WTC11 (cell line): ENCODE data around the gene IRF2BP2. TPM values are rescaled to one million over a fixed set of nuclear protein-coding genes. Genes with fewer than 3 reads are reported as not detected.

Source experiments
- ATAC-seq: fragments of 200-7000 bp; cut with Tn5 transposase; 2 replicates; pipeline ENCODE4 v1.10.0; 2021; ENCODE audit warnings: mild to moderate bottlenecking, moderate library complexity
- CTCF ChIA-PET: fragments of 300-600 bp; sonication (Branson Sonifier 250); formaldehyde crosslinking; loops from one replicate; lab custom pipeline; 2021; ENCODE audit warnings: antibody characterized with exemption; lab: Charles Lee
- POLR2A ChIA-PET: fragments of 350-600 bp; sonication (Branson Sonifier 250); formaldehyde crosslinking; loops from one replicate; lab custom pipeline; 2021; ENCODE audit warnings: antibody characterized with exemption; lab: Charles Lee
- DNase-seq: peaks from one replicate; pipeline ENCODE4 v3.0.0; 2021; ENCODE audit warnings: low spot score
- H3K27ac Mint-ChIP-seq: 2 replicates; pipeline ENCODE4 v1.8.0; 2021; ENCODE audit warnings: mixed read lengths
- H3K27me3 Mint-ChIP-seq: 2 replicates; pipeline ENCODE4 v1.8.0; 2021; ENCODE audit warnings: low read depth, mild to moderate bottlenecking, moderate library complexity, mixed read lengths
- H3K36me3 Mint-ChIP-seq: 2 replicates; pipeline ENCODE4 v1.8.0; 2021; ENCODE audit warnings: mixed read lengths
- H3K4me1 Mint-ChIP-seq: 2 replicates; pipeline ENCODE4 v1.8.0; 2022; ENCODE audit warnings: mixed read lengths
- H3K4me3 Mint-ChIP-seq: 2 replicates; pipeline ENCODE4 v1.8.0; 2021; ENCODE audit warnings: mild to moderate bottlenecking, moderate library complexity, mixed read lengths
- H3K9me3 Mint-ChIP-seq: 2 replicates; pipeline ENCODE4 v1.8.0; 2021; ENCODE audit warnings: mixed read lengths
- JAZF1 ChIP-seq: fragments of 250-450 bp; sonication (Bioruptor Pico); IDR thresholded peaks from 2 replicates; pipeline ENCODE4 v1.9.0; 2021; ENCODE audit warnings: moderate library complexity, mild to moderate bottlenecking, inconsistent platforms
- NFE2L1 ChIP-seq: sonication (generic); formaldehyde crosslinking; IDR thresholded peaks from 2 replicates; pipeline ENCODE4 v1.8.1; 2023; ENCODE audit warnings: missing genetic modification reagents
- NR2C2 ChIP-seq: sonication (generic); formaldehyde crosslinking; IDR thresholded peaks from 2 replicates; pipeline ENCODE4 v1.8.0; 2022; ENCODE audit warnings: mild to moderate bottlenecking, missing genetic modification reagents
- PRRX2 ChIP-seq: fragments of 250-450 bp; sonication (Bioruptor Pico); IDR thresholded peaks from 2 replicates; pipeline ENCODE4 v1.8.0; 2021; ENCODE audit warnings: mild to moderate bottlenecking
- RORB ChIP-seq: fragments of 250-450 bp; sonication (Bioruptor Pico); IDR thresholded peaks from 2 replicates; pipeline ENCODE4 v1.9.0; 2021; ENCODE audit warnings: mild to moderate bottlenecking
- SMAD3 ChIP-seq: sonication (generic); formaldehyde crosslinking; IDR thresholded peaks from 2 replicates; pipeline ENCODE4 v1.8.0; 2022; ENCODE audit warnings: missing genetic modification reagents, mild to moderate bottlenecking, borderline replicate concordance
- TEAD1 ChIP-seq: sonication (generic); formaldehyde crosslinking; IDR thresholded peaks from 2 replicates; pipeline ENCODE4 v1.8.0; 2022; ENCODE audit warnings: mild to moderate bottlenecking, missing genetic modification reagents
- ZNF396 ChIP-seq: fragments of 250-450 bp; sonication (Bioruptor Pico); IDR thresholded peaks from 2 replicates; pipeline ENCODE4 v1.8.0; 2021; ENCODE audit warnings: mild to moderate bottlenecking, moderate library complexity, borderline replicate concordance
- total RNA-seq: library from RNA; stranded (reverse); gene quantifications from 3 replicates; pipeline ENCODE4 v1.2.3, GENCODE V29; 2021
- TF ChIP-seq, protein P1 (sequence below): sonication (generic); formaldehyde crosslinking; IDR thresholded peaks from 2 replicates; pipeline ENCODE4 v1.8.1; 2022; ENCODE audit warnings: low read depth, mild to moderate bottlenecking, moderate library complexity, missing genetic modification reagents, borderline replicate concordance
- TF ChIP-seq, protein P2 (sequence below): sonication (generic); formaldehyde crosslinking; IDR thresholded peaks from 2 replicates; pipeline ENCODE4 v1.8.1; 2023; ENCODE audit warnings: mild to moderate bottlenecking, missing genetic modification reagents, borderline replicate concordance
- TF ChIP-seq, protein P3 (sequence below): sonication (generic); formaldehyde crosslinking; IDR thresholded peaks from 2 replicates; pipeline ENCODE4 v1.8.0; 2023; ENCODE audit warnings: mild to moderate bottlenecking, missing genetic modification reagents
- TF ChIP-seq, protein P4 (sequence below): sonication (generic); formaldehyde crosslinking; IDR thresholded peaks from 2 replicates; pipeline ENCODE4 v1.8.0; 2022; ENCODE audit warnings: mild to moderate bottlenecking, missing genetic modification reagents
- TF ChIP-seq, protein P5 (sequence below): sonication (generic); formaldehyde crosslinking; IDR thresholded peaks from 2 replicates; pipeline ENCODE4 v1.8.1; 2023; ENCODE audit warnings: mild to moderate bottlenecking, missing genetic modification reagents, moderate library complexity
- TF ChIP-seq, protein P6 (sequence below): fragments of 250-450 bp; sonication (Bioruptor Pico); IDR thresholded peaks from 2 replicates; pipeline ENCODE4 v2.1.2; 2022; ENCODE audit warnings: mild to moderate bottlenecking, moderate library complexity
- TF ChIP-seq, protein P7 (sequence below): sonication (generic); formaldehyde crosslinking; IDR thresholded peaks from 2 replicates; pipeline ENCODE4 v1.8.1; 2022; ENCODE audit warnings: missing genetic modification reagents, borderline replicate concordance
- TF ChIP-seq, protein P8 (sequence below): sonication (generic); formaldehyde crosslinking; IDR thresholded peaks from 2 replicates; pipeline ENCODE4 v1.8.1; 2023; ENCODE audit warnings: mild to moderate bottlenecking, missing genetic modification reagents, moderate library complexity
- TF ChIP-seq, protein P9 (sequence below): fragments of 250-450 bp; sonication (Bioruptor Pico); IDR thresholded peaks from 2 replicates; pipeline ENCODE4 v1.8.0; 2021; ENCODE audit warnings: mild to moderate bottlenecking

IRF2BP2 gene
- total RNA-seq, 1 experiment from 2014 or later, result 70.9 TPM

DNA sequence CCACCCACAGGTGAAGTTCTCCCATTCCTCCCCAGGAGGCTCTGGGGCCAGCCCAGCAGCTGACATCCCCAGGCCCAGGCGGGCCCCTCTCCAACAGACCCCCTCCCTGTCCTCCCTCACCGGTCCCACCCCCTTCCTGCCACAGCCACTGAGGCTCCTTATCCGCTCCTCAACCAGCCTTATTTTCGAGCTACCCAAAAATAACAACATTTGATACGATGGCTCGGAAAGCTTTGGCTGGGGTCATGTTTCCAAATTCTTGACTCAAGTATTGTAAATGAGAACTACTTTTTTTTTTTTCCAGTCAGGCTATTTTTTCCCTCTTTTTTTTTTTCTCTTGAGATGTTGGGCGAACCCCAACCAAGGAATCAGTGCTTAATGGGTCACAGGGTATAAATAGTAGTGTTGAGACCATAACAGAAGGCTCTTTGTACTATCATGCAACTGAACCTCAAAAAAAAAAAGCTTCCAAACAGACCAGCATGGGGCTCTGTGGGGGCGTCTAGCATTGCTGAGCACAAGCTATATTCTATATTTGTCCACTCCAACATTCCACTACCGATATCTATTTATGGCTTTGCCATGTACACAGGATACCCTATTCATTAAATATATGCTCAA is 27.2 kb downstream of the IRF2BP2 start:
- ATAC-seq (no peak), DNase-seq (no peak)
- TF ChIP-seq, protein P1, sequence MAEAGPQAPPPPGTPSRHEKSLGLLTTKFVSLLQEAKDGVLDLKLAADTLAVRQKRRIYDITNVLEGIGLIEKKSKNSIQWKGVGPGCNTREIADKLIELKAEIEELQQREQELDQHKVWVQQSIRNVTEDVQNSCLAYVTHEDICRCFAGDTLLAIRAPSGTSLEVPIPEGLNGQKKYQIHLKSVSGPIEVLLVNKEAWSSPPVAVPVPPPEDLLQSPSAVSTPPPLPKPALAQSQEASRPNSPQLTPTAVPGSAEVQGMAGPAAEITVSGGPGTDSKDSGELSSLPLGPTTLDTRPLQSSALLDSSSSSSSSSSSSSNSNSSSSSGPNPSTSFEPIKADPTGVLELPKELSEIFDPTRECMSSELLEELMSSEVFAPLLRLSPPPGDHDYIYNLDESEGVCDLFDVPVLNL (CRISPR knock-in tag), result no peak
- TF ChIP-seq, protein P2, sequence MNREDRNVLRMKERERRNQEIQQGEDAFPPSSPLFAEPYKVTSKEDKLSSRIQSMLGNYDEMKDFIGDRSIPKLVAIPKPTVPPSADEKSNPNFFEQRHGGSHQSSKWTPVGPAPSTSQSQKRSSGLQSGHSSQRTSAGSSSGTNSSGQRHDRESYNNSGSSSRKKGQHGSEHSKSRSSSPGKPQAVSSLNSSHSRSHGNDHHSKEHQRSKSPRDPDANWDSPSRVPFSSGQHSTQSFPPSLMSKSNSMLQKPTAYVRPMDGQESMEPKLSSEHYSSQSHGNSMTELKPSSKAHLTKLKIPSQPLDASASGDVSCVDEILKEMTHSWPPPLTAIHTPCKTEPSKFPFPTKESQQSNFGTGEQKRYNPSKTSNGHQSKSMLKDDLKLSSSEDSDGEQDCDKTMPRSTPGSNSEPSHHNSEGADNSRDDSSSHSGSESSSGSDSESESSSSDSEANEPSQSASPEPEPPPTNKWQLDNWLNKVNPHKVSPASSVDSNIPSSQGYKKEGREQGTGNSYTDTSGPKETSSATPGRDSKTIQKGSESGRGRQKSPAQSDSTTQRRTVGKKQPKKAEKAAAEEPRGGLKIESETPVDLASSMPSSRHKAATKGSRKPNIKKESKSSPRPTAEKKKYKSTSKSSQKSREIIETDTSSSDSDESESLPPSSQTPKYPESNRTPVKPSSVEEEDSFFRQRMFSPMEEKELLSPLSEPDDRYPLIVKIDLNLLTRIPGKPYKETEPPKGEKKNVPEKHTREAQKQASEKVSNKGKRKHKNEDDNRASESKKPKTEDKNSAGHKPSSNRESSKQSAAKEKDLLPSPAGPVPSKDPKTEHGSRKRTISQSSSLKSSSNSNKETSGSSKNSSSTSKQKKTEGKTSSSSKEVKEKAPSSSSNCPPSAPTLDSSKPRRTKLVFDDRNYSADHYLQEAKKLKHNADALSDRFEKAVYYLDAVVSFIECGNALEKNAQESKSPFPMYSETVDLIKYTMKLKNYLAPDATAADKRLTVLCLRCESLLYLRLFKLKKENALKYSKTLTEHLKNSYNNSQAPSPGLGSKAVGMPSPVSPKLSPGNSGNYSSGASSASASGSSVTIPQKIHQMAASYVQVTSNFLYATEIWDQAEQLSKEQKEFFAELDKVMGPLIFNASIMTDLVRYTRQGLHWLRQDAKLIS (CRISPR knock-in tag), result no peak
- TF ChIP-seq, protein P3, sequence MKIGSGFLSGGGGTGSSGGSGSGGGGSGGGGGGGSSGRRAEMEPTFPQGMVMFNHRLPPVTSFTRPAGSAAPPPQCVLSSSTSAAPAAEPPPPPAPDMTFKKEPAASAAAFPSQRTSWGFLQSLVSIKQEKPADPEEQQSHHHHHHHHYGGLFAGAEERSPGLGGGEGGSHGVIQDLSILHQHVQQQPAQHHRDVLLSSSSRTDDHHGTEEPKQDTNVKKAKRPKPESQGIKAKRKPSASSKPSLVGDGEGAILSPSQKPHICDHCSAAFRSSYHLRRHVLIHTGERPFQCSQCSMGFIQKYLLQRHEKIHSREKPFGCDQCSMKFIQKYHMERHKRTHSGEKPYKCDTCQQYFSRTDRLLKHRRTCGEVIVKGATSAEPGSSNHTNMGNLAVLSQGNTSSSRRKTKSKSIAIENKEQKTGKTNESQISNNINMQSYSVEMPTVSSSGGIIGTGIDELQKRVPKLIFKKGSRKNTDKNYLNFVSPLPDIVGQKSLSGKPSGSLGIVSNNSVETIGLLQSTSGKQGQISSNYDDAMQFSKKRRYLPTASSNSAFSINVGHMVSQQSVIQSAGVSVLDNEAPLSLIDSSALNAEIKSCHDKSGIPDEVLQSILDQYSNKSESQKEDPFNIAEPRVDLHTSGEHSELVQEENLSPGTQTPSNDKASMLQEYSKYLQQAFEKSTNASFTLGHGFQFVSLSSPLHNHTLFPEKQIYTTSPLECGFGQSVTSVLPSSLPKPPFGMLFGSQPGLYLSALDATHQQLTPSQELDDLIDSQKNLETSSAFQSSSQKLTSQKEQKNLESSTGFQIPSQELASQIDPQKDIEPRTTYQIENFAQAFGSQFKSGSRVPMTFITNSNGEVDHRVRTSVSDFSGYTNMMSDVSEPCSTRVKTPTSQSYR, result no peak
- no peak for TF ChIP-seq NFE2L1 (CRISPR knock-in tag)
- no peak for TF ChIP-seq TEAD1 (CRISPR knock-in tag)
- ChIA-PET POLR2A (interaction anchor here (0.5 kb wide), 1 partner anchor 1754 kb away, joined by 5 read pairs; no protein-coding TSS in a partner anchor), CTCF (interaction anchor here (0.7 to 1.2 kb wide), 4 partner anchors 13 to 359 kb away, joined by 3 read pairs; no protein-coding TSS in a partner anchor)
- H3K4me3 Mint-ChIP-seq, result no peak overlapping the region
- no peaks in the 10 kb centered on the region; the same call in 1 of the 2 replicates for H3K9me3 Mint-ChIP-seq
- no peak overlapping the region for H3K27ac Mint-ChIP-seq
- no peaks in the 10 kb centered on the region for H3K36me3 Mint-ChIP-seq
- H3K27me3 Mint-ChIP-seq, result no peaks in the 10 kb centered on the region; the same call in 1 of the 2 replicates
- H3K4me1 Mint-ChIP-seq, result no peaks in the 10 kb centered on the region

DNA sequence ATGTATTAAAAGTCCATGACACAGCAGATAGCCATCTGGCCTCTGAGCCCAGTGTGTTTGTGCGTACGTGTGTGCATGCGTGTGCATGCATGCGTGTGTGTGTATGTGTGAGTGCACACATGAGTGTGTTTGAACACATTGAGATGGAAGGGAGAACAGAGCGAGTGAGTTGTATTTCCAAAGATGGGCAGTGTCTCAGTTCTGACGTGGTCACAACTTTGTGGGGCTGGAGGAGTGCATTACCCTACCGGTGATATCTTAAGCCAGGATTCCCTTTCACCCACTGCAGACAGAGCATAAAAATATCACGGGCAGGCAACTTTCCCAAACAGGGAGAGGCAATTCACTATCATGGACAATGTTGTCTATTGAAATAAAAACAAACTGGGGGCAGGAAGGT is 27.8 kb downstream of the IRF2BP2 start:
- Mint-ChIP-seq H3K36me3 (no peaks in the 10 kb centered on the region), H3K9me3 (no peaks in the 10 kb centered on the region; the same call in 1 of the 2 replicates), H3K27me3 (no peaks in the 10 kb centered on the region; the same call in 1 of the 2 replicates), H3K4me3 (no peak overlapping the region), H3K27ac (no peak overlapping the region), H3K4me1 (no peaks in the 10 kb centered on the region)
- ATAC-seq, result no peak
- DNase-seq, result no peak
- ChIA-PET POLR2A (no interaction called here), CTCF (interaction anchor here (0.7 to 0.9 kb wide), 2 partner anchors 344 to 360 kb away, joined by 3 read pairs; no protein-coding TSS in a partner anchor)
- no peak for TF ChIP-seq JAZF1 (CRISPR knock-in tag)
- TF ChIP-seq, protein P4, sequence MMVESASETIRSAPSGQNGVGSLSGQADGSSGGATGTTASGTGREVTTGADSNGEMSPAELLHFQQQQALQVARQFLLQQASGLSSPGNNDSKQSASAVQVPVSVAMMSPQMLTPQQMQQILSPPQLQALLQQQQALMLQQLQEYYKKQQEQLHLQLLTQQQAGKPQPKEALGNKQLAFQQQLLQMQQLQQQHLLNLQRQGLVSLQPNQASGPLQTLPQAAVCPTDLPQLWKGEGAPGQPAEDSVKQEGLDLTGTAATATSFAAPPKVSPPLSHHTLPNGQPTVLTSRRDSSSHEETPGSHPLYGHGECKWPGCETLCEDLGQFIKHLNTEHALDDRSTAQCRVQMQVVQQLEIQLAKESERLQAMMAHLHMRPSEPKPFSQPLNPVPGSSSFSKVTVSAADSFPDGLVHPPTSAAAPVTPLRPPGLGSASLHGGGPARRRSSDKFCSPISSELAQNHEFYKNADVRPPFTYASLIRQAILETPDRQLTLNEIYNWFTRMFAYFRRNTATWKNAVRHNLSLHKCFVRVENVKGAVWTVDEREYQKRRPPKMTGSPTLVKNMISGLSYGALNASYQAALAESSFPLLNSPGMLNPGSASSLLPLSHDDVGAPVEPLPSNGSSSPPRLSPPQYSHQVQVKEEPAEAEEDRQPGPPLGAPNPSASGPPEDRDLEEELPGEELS (CRISPR knock-in tag), result no peak
- TF ChIP-seq, protein P5, sequence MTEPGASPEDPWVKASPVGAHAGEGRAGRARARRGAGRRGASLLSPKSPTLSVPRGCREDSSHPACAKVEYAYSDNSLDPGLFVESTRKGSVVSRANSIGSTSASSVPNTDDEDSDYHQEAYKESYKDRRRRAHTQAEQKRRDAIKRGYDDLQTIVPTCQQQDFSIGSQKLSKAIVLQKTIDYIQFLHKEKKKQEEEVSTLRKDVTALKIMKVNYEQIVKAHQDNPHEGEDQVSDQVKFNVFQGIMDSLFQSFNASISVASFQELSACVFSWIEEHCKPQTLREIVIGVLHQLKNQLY (CRISPR knock-in tag), result no peak
- TF ChIP-seq PRRX2, result no peak
- TF ChIP-seq, protein P6, sequence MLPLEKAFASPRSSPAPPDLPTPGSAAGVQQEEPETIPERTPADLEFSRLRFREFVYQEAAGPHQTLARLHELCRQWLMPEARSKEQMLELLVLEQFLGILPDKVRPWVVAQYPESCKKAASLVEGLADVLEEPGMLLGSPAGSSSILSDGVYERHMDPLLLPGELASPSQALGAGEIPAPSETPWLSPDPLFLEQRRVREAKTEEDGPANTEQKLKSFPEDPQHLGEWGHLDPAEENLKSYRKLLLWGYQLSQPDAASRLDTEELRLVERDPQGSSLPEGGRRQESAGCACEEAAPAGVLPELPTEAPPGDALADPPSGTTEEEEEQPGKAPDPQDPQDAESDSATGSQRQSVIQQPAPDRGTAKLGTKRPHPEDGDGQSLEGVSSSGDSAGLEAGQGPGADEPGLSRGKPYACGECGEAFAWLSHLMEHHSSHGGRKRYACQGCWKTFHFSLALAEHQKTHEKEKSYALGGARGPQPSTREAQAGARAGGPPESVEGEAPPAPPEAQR, result no peak
- TF ChIP-seq, protein P7, sequence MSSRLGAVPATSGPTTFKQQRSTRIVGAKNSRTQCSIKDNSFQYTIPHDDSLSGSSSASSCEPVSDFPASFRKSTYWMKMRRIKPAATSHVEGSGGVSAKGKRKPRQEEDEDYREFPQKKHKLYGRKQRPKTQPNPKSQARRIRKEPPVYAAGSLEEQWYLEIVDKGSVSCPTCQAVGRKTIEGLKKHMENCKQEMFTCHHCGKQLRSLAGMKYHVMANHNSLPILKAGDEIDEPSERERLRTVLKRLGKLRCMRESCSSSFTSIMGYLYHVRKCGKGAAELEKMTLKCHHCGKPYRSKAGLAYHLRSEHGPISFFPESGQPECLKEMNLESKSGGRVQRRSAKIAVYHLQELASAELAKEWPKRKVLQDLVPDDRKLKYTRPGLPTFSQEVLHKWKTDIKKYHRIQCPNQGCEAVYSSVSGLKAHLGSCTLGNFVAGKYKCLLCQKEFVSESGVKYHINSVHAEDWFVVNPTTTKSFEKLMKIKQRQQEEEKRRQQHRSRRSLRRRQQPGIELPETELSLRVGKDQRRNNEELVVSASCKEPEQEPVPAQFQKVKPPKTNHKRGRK (CRISPR knock-in tag), result no peak
- TF ChIP-seq, protein P8, sequence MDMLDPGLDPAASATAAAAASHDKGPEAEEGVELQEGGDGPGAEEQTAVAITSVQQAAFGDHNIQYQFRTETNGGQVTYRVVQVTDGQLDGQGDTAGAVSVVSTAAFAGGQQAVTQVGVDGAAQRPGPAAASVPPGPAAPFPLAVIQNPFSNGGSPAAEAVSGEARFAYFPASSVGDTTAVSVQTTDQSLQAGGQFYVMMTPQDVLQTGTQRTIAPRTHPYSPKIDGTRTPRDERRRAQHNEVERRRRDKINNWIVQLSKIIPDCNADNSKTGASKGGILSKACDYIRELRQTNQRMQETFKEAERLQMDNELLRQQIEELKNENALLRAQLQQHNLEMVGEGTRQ (CRISPR knock-in tag), result no peak
- TF ChIP-seq, protein P9, sequence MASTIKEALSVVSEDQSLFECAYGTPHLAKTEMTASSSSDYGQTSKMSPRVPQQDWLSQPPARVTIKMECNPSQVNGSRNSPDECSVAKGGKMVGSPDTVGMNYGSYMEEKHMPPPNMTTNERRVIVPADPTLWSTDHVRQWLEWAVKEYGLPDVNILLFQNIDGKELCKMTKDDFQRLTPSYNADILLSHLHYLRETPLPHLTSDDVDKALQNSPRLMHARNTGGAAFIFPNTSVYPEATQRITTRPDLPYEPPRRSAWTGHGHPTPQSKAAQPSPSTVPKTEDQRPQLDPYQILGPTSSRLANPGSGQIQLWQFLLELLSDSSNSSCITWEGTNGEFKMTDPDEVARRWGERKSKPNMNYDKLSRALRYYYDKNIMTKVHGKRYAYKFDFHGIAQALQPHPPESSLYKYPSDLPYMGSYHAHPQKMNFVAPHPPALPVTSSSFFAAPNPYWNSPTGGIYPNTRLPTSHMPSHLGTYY (CRISPR knock-in tag), result no peak
- no peak for TF ChIP-seq SMAD3
- no peak for TF ChIP-seq NR2C2 (CRISPR knock-in tag)
- TF ChIP-seq ZNF396 (CRISPR knock-in tag), result no peak
- no peak for TF ChIP-seq RORB
